Fibroblast of skin of back (primary cell): ENCODE measurements around the gene MEGF10. TPM values are rescaled to one million over a fixed set of nuclear protein-coding genes. Genes with fewer than 3 reads are reported as not detected.
A peak's percentile ranks its signal among the peaks of the same experiment; 100 is the strongest.
"Not testable (repeated sequence)": the region's sequence is repeated elsewhere in the genome, so short reads cannot be mapped to it uniquely, and the experiment has no call there.

ENCODE experiments used
- DNase-seq: peaks from one replicate; pipeline ENCODE4 v3.0.0-alpha.2; 2013
- polyA plus RNA-seq, 2 experiments: library from polyadenylated mRNA; unstranded; fragments of 120-200 nt; gene quantifications; one replicate each; pipeline ENCODE4 v1.2.1, GENCODE V29; 2013; ENCODE audit not compliant: insufficient read length in 2 of 2

Gene MEGF10
- 0.10 TPM for polyA plus RNA-seq (2013, experiment 1 of 2; ENCODE audit: insufficient read length)
- 0.19 TPM for polyA plus RNA-seq (2013, experiment 2 of 2; ENCODE audit: insufficient read length)

DNA sequence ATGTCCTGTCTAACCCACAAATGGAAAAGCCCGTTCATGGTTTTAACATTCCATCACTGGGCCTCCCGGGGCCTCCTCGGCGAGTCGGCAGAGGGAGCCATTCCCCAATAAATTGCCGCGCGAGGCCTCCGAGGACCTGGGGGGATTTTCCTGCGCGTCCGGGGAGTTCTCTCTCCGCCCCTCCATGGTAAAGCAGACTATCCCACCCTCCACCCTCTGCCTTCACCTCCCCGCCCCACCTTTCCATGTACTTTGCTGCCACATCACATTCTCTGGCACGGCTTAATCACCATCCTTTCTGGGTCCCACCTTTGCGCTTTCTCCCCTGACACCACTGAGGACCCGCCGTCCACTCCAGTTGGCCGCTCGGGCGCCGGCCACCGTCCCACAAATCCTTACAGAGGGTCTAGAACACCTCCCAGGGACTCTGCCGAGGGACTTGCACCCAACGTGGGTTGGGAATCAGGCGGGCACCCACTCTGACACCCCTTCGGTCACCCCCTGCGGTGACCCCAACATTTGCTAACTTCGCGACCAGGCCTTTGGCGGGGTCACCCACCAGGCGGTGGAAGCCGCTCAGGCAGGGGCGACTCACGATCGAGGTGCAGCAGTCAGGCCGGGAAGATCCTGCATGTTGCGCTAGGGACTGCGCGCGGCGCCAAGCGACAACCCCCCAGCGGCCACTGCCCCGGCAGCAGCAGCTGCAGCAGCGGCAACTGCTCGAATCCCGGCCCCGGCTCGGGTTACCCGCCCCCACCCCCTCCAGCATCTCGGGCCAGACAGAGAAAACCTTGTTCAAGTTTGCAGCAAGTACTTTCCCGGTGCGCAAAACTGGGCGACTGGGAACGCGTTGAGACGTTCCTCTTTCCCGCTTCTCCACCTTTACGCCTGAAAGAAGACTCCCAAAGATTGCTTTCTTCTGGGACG, at the start of gene MEGF10:
TSS of gene MEGF10 (plus strand) at position 778 of the 927 bp plus-strand sequence. CDS start 40,513 bp downstream, outside the sequence.
- peak; percentile 53 for DNase-seq

- peak; percentile 23 for DNase-seq
These were observed 47.6 kb upstream of the MEGF10 start for GRCh38 chr5:127243011-127243410.

DNA sequence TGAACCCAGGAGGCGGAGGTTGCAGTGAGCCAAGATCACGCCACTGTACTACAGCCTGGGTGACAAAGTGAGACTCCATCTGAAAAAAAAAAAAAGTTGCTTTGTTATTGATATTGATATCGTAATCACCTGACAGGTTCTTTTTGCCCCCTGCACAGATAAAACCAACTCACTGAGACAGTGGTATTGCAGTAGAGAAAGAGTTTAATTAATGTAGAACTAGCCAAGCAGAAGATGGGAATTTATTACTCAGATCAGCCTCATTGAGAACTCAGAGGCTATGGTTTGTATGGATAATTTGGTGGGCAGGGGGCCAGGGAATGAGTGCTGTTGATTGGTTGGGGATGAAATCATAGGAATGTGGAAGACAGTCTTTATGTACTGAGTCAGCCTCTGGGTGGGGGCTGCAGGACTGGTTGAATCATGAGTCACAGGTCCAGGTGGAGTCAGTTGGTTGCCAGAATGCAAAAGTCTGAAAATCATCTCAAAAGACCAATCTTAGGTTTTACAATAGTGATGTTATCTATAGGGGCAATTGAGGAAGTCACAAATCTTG, 35.8 kb upstream of the MEGF10 start:
- DNase-seq = peak; percentile 80

DNA sequence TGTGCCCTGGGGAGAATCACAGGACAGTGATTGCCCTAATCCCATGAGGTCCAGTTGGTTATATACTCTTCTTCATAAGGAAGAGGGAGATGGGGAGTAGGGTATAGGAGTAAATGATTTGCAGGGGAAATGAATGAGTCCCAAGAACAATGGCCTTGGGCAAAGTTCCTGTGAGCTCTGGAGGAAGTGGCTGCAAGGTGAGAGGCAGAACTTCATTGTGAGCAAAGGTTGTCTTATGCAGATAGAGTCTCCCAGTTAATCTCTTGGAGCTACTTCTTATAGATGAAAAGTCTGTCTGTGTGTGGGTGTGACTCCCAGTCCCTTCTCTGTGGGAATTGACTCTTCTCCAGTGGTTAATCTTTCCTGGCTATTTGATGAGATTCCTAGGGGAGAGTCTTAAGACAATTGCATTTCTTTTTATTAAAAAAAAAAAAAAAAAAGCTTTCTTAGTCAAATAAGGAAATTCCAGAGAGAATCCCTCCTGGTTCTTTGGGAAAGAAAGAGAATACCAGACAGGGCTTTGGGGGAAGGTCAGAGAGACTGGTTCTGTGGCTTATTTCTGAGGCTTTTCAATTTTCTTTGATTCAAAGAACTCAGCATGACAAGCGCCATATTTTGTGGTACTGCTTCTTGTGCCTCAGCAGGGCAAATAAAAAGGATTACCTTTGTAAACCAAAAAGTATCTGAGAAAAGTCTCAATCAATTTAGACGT, 33.6 kb upstream of the MEGF10 start:
- peak; percentile 15 for DNase-seq

DNA sequence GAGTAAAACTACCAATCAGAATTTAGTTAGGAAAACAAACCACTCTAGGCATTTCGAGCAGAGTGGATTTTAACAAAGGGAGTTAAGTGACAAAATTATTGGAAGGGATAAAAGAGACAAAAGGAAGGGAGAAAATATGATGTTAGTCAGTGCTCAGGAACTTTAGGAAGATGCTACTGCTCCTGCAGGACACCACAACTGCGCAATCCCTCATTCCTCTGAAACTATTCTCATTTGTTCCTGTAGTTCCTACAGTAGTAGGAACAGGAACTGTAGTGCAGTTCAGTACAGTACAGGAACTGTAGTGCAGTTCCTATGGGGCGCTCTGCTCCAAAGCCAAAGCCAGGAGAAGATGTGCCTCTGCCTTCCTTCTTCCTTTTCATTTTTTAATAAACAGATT, 29.9 kb upstream of the MEGF10 start:
- no peak for DNase-seq

DNA sequence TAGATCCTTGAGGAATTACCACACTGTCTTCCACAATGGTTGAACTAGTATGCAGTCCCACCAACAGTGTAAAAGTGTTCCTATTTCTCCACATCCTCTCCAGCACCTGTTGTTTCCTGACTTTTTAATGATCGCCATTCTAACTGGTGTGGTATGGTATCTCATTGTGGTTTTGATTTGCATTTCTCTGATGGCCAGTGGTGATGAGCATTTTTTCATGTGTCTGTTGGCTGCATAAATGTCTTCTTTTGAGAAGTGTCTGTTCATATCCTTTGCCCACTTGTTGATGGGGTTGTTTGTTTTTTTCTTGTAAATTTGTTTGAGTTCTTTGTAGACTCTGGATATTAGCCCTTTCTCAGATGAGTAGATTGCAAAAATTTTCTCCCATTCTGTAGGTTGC, 25.1 kb upstream of the MEGF10 start:
- not testable (repeated sequence) for DNase-seq

GRCh38 chr5:127268342-127268741, 22.3 kb upstream of the MEGF10 start:
- not testable (repeated sequence) for DNase-seq

DNA sequence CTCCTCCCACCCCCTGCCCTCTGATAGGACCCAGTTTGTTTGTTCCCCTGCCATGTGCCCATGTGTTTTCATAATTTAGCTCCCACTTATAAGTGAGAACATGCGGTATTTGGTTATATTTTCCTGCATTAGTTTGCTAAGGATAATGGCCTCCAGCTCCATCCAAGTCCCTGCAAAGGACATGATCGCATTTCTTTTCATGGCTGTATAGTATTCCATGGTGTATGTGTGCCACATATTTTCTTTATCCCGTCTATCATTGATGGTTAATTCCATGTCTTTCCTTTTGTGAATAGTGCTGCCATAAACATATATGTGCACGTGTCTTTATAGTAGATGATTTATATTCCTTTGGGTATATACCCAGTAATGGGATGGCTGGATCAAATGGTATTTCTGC, 19.9 kb upstream of the MEGF10 start:
- not testable (repeated sequence) for DNase-seq

- DNase-seq = no peak
These were observed 14.9 kb upstream of the MEGF10 start for GRCh38 chr5:127275641-127276193.

DNA sequence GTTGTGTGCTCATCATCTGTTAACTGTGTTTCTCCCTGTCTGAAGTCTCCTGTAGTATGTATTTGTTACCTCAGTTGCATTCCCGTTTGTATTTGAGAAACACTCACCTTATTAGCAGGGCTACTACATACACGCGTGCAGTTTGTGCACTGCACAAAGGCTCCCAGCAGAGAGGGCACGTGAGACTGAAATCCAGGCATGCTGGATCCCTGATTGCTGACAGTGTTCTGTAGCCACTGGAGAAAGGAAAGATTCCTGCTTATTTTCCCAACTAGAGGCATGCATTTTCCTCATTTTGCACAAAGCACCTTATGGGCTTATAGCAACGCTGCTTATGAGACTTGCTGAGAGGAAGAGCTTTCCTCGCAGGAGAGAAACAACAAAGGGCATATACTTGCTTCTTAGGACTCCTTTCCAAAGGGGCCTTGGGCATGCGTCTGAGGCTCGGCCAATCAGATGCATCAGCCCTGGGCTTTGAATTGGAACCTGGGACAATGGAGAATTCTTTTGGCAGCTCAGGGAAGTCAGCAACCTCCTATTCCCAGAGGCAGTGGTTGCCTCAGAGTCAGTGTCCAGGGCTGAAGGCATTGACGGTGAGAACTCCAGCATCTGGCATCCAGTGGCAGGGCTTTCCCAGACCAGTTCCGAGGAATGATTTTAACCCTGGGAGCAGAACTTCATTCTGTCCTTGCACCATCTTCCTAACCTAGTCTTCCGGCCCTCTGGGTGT, 9.9 kb upstream of the MEGF10 start:
- no peak for DNase-seq

GRCh38 chr5:127281609-127282008, 9.0 kb upstream of the MEGF10 start:
- no peak for DNase-seq

DNA sequence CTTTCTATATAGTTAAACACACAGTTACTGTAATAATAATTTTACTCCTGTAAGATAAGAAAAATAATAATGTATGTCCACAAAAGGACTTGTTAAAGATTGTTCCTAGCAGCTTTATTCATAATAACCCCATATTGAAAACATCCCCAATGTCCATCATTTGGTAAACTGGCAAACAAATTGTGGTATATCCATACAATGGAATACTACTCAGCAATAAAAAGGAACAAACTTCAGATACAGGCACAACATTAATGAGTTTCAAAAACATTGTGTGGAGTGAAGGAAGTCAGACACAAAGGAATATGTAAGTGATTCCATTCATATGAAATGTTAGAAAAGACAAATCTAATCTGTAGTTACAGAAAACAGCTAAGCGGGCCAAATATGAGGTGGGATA, 1.9 kb upstream of the MEGF10 start:
- no peak for DNase-seq

DNA sequence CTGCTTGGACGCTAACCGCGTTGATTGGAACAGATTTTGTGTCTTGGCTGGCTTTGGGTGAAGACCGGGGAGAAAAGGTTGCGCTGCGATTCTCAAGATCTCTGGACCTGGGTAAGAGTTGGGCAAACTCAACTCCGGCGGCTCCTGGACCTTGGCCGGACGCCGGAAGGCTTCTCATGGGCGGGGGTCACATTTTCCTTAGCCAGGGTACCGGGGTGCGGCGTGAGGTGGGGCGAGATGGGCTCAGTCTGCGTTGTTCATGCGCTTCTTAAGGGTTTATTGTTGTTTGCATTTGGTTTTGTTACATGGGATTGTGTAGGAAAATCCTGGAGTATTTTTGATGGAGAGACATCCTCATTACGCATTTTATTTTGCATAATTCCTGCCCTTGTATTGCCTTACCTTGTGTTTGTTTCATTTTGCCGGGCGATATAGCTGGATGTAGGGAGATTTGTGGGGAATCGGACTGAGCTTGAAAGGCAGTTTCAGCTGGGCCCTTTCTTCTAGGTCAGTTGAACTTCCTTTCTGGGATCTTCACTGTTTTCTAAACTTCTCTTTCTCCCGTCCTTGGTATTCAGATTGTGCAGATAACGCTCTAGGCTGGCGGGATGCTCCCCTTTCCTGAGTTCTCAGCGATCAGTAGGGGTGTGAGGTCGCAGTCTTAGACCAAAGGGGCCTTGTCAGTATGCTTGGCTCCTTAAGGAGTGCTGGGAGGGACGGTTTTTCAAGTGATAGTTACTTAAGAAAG, 524 bp downstream of the MEGF10 start:
- DNase-seq = peak; percentile 3

- no peak for DNase-seq
These were observed 1.6 kb downstream of the MEGF10 start for GRCh38 chr5:127292030-127292735.

DNA sequence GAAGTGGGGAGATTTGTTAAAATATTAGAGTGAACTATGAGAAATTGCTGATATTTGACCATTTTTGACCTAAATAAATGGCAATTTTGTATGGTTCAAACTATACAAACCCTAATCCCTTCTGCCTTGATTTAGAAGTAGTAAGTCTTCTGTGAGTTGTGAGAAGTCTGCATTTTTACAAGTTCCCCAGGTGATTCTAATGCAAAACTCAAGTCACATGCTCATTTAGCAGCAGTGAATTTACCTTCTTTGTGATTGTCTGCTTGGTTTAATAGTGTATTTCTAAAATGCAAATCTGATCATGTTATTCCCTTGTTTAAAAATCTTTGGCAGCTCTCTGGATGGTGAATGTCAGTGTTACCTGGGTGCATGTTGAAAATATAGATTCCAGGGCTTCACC, 2.8 kb downstream of the MEGF10 start:
- DNase-seq = no peak

DNA sequence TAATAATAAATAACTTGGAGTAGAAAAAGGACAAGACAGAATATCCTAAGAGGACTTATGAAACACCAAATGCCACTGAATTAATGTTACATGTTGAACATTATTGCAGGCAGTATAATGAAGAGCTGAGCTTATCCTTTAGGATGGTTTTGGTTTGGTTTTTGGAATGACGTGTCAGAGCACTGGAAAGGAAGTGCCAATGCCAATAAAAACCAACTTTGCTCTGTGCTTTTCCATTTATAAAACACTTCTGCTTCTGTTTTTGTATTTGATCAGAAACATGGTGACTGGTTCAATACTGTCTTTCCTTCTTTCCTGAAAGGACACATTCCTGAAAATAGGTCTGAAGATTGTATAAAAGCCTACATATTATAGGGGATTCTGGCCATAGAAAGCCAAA, 4.2 kb downstream of the MEGF10 start:
- peak; percentile 4 for DNase-seq

DNA sequence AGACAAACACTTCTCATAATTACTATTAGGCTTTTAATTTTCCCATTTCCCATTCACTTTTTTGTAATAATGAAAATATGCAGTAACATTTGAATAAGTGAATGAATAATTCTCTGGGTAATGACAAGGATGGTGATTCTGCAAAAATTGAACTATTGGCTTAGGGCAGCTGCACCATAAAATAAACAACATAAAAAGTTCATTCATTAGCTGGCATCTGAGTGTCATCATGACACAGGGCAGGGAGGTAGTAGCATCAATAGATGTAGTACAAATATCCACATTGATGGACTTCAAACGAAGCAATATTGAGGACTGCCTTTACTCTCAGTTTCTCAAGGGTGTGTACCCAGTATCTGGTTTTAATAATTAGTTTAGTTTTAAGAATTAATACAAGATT, 4.9 kb downstream of the MEGF10 start:
- DNase-seq = no peak

DNA sequence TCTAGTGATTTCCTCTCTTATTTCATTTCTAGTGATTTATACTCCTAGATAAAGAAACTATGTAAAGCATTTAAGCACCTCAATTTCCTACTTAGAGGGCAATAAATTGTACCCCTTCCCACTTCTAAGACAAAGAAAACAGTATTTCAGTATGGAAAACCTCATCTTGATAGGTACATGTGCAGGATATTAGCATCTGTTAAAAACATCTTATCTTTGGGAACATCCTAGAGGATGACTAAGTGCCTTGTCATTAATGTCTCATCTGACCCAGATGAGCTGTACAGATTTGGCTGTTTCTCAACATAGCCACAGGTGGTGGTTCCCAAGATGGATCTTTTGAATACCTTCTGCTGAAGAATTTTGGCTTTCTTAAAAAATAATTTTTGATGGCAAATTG, 5.7 kb downstream of the MEGF10 start:
- DNase-seq = peak; percentile 67

GRCh38 chr5:127296894-127297293, 6.3 kb downstream of the MEGF10 start:
- not testable (repeated sequence) for DNase-seq

DNA sequence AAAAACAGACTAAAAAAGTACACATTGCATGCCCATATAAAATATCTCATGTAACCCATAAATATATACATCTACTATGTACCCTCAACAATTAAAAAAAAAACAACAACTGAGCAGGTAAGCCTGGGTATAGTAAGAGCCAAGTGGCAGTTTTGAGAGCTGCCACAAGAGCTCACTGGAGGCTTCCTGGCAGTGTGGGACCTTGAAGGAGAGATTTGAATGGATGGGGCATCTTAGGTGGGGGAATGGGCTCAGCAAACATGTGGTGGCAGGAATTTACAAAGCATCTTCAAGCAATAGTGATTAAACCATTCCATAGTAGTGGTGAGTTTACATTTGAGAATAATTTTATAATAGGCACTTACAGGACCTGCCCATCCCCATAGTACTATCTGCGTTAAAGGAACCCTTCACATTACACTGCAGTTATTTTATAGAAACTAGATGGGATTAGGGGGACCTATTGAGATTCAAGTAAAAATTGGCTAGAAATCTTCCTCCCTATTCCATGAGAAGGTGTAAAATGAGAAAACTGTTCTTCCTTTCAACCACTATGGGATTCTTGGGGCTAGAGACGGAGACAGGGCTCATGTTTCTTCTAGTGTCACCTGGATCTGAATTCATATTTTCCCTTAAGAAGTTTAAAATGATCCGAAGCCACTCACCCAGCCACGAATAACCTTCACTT, 6.9 kb downstream of the MEGF10 start:
- no peak for DNase-seq
